PC-9 (cell line): ENCODE results near the gene HLA-DOA. TPM values are rescaled to one million over a fixed set of nuclear protein-coding genes. Genes with fewer than 3 reads are reported as not detected.

Experiments
- BruUV-seq: library from RNA; stranded (reverse); fragments of 400-500 nt; replicated peaks from 2 replicates; lab custom pipeline; 2021; lab: Mats Ljungman, UMichigan
- CTCF ChIA-PET: fragments of 300-600 bp; sonication (Branson Sonifier 250); formaldehyde crosslinking; loops from one replicate; lab custom pipeline; 2022; ENCODE audit warnings: antibody characterized with exemption; lab: Charles Lee
- POLR2A ChIA-PET: fragments of 300-600 bp; sonication (Branson Sonifier 250); formaldehyde crosslinking; loops from one replicate; lab custom pipeline; 2022; ENCODE audit warnings: antibody characterized with exemption; ENCODE audit not compliant: unreplicated experiment; lab: Charles Lee
- DNase-seq, 2 experiments: peaks; one replicate each; pipeline versions ENCODE4 v3.0.0 to v3.0.0-alpha.2; 2015 to 2022; ENCODE audit warnings: mixed read lengths in 1 of 2
- H2AFZ ChIP-seq: fragments of 200-600 bp; sonication (generic); 2 replicates; pipeline ENCODE4 v1.8.1; 2017; ENCODE audit warnings: antibody characterized with exemption
- H3F3A ChIP-seq: fragments of 200-600 bp; sonication (generic); 2 replicates; pipeline ENCODE4 v1.8.1; 2017; ENCODE audit warnings: antibody characterized with exemption, mild to moderate bottlenecking, low read depth; ENCODE audit not compliant: insufficient read depth
- H3K27ac ChIP-seq: fragments of 200-600 bp; sonication (generic); 2 replicates; pipeline ENCODE4 v1.6.1; 2016; ENCODE audit warnings: mixed run types
- H3K27me3 ChIP-seq: fragments of 200-600 bp; sonication (generic); 2 replicates; pipeline ENCODE4 v1.6.1; 2016; ENCODE audit warnings: low read depth, mixed run types; ENCODE audit not compliant: insufficient read depth
- H3K36me3 ChIP-seq: fragments of 200-600 bp; sonication (generic); 2 replicates; pipeline ENCODE4 v1.6.1; 2016; ENCODE audit warnings: low read depth, mixed run types
- H3K4me1 ChIP-seq: fragments of 200-600 bp; sonication (generic); replicated peaks from 2 replicates; pipeline ENCODE4 v1.6.1; 2016; ENCODE audit warnings: mixed run types; ENCODE audit not compliant: insufficient read depth
- H3K4me2 ChIP-seq: fragments of 200-600 bp; sonication (generic); 2 replicates; pipeline ENCODE4 v1.6.1; 2017; ENCODE audit warnings: mixed run types
- H3K4me3 ChIP-seq: fragments of 200-600 bp; sonication (generic); 2 replicates; pipeline ENCODE4 v1.6.1; 2016; ENCODE audit warnings: mixed run types
- H3K79me2 ChIP-seq: fragments of 200-600 bp; sonication (generic); 2 replicates; pipeline ENCODE4 v1.6.1; 2017; ENCODE audit warnings: low read depth, mixed run types
- H3K9me2 ChIP-seq: fragments of 200-600 bp; sonication (generic); 2 replicates; pipeline ENCODE4 v1.8.1; 2017; ENCODE audit warnings: mild to moderate bottlenecking; ENCODE audit not compliant: insufficient read depth
- H3K9me3 ChIP-seq: fragments of 200-600 bp; sonication (generic); 2 replicates; pipeline ENCODE4 v1.8.1; 2016; ENCODE audit warnings: low read depth; ENCODE audit not compliant: insufficient read depth
- H4K20me1 ChIP-seq: fragments of 200-600 bp; sonication (generic); 2 replicates; pipeline ENCODE4 v1.8.1; 2017; ENCODE audit not compliant: insufficient read depth
- EZH2 ChIP-seq: fragments of 200-600 bp; sonication (generic); IDR thresholded peaks from 2 replicates; pipeline ENCODE4 v1.8.0; 2017; ENCODE audit warnings: antibody characterized with exemption, low read depth
- intact Hi-C: fragments of 100-400 bp; cut with micrococcal nuclease; formaldehyde crosslinking; loops from one replicate; pipeline ENCODE4 v1.10.0; 2022; ENCODE audit not compliant: unreplicated experiment
- total RNA-seq: library from RNA; stranded (reverse); gene quantifications from 2 replicates; pipeline ENCODE4 v1.2.3, GENCODE V29; 2021
- TF ChIP-seq, protein P1 (sequence below): fragments of 200-600 bp; sonication (generic); conservative IDR thresholded peaks from 2 replicates; pipeline ENCODE4 v1.6.1; 2017; ENCODE audit warnings: mixed run types, antibody characterized with exemption, mild to moderate bottlenecking, moderate library complexity

Gene HLA-DOA
- total RNA-seq, 1 experiment from 2014 or later = not detected

- intact Hi-C loops = no loop called here
These were observed 1.5 kb downstream of the HLA-DOA start for GRCh38 chr6:33007831-33008400.

DNA sequence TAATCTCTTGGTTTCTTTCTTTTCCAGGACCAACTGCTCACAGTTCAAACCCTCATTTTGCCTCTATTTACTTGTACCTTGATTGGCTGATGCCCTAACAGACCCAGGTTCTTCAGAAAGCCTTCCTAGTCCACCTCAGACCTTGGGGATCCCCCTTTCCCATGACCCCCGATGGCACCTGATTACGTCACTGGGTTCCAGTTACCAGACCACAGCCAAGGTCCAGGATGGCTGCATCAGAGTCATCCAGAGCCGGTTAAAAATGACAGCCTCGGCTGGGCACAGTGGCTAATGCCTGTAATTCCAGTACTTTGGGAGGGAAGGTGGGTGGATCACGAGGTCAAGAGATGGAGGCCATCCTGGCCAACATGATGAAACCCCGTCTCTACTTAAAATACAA lies 4.5 kb downstream of the HLA-DOA start:
- H3K79me2 ChIP-seq = no peaks in the 10 kb centered on the region
- intact Hi-C loops = no loop called here
- DNase-seq = no peak
- H3K9me2 ChIP-seq = no peaks in the 10 kb centered on the region
- no peaks in the 10 kb centered on the region for H3K36me3 ChIP-seq
- H2AFZ ChIP-seq = no peak overlapping the region
- BruUV-seq = no TSS peak
- ChIA-PET POLR2A (no interaction called here), CTCF (no interaction called here)
- peaks cover 95% of the 10 kb centered on the region for H3K27me3 ChIP-seq
- TF ChIP-seq, protein P1, sequence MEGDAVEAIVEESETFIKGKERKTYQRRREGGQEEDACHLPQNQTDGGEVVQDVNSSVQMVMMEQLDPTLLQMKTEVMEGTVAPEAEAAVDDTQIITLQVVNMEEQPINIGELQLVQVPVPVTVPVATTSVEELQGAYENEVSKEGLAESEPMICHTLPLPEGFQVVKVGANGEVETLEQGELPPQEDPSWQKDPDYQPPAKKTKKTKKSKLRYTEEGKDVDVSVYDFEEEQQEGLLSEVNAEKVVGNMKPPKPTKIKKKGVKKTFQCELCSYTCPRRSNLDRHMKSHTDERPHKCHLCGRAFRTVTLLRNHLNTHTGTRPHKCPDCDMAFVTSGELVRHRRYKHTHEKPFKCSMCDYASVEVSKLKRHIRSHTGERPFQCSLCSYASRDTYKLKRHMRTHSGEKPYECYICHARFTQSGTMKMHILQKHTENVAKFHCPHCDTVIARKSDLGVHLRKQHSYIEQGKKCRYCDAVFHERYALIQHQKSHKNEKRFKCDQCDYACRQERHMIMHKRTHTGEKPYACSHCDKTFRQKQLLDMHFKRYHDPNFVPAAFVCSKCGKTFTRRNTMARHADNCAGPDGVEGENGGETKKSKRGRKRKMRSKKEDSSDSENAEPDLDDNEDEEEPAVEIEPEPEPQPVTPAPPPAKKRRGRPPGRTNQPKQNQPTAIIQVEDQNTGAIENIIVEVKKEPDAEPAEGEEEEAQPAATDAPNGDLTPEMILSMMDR = no peak
- no peak for TF ChIP-seq EZH2
- no peak overlapping the region for H3K4me3 ChIP-seq
- H3K4me1 ChIP-seq = no peaks in the 10 kb centered on the region
- H3K27ac ChIP-seq = no peak overlapping the region
- H4K20me1 ChIP-seq = no peaks in the 10 kb centered on the region
- no peak overlapping the region for H3K4me2 ChIP-seq
- no peaks in the 10 kb centered on the region for H3K9me3 ChIP-seq
- no peaks in the 10 kb centered on the region for H3F3A ChIP-seq

More at GRCh38 chr6:33007831-33008400, 1.5 kb downstream of the HLA-DOA start:
- no peaks in the 10 kb centered on the region for H3K9me3 ChIP-seq
- no peak overlapping the region for H3K4me2 ChIP-seq
- H4K20me1 ChIP-seq = no peaks in the 10 kb centered on the region
- peaks cover 94% of the 10 kb centered on the region for H3K27me3 ChIP-seq
- no peak overlapping the region for H3K27ac ChIP-seq
- BruUV-seq = no TSS peak
- H3K9me2 ChIP-seq = no peaks in the 10 kb centered on the region
- H3F3A ChIP-seq = no peaks in the 10 kb centered on the region
- ChIA-PET CTCF (no interaction called here), POLR2A (interaction anchor here (0.6 kb wide), 1 partner anchor 45 kb away, joined by 4 read pairs; no protein-coding TSS in a partner anchor)
- H3K36me3 ChIP-seq = no peaks in the 10 kb centered on the region
- TF ChIP-seq, protein P1 = no peak
- no peak for TF ChIP-seq EZH2
- DNase-seq = no peak
- H3K4me3 ChIP-seq = no peak overlapping the region
- no peaks in the 10 kb centered on the region for H3K79me2 ChIP-seq
- no peaks in the 10 kb centered on the region for H3K4me1 ChIP-seq
- H2AFZ ChIP-seq = no peak overlapping the region

DNA sequence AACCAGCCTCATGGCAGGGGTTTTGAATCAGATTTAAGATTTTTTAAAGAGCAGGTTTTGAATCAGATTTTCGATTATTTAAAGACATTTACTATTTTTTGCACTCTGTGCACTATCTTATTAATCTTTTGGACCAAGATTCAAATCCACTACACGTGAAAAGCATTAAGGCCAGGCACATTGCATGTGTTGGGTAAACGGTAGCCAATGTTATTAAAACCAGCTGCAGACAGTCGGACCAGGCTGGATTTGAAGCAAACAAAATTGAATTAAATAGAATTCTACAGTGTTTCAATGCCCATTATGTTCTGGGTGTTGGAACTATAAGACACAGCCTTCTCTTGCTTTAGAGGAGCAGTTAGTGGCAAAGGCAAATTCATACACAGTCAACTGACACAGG lies 7.7 kb downstream of the HLA-DOA start:
- intact Hi-C loops = no loop called here
- ChIA-PET CTCF (no interaction called here), POLR2A (no interaction called here)
- Histone ChIP-seq H3K9me2 (no peaks in the 10 kb centered on the region), H3K9me3 (no peaks in the 10 kb centered on the region), H3K4me2 (no peak overlapping the region), H3K4me1 (no peaks in the 10 kb centered on the region), H3K36me3 (no peaks in the 10 kb centered on the region), H3F3A (no peaks in the 10 kb centered on the region), H3K4me3 (no peak overlapping the region), H4K20me1 (no peaks in the 10 kb centered on the region), H3K27me3 (peaks cover 79% of the 10 kb centered on the region), H3K27ac (no peak overlapping the region), H2AFZ (no peak overlapping the region), H3K79me2 (no peaks in the 10 kb centered on the region)
- no peak for DNase-seq
- TF ChIP-seq EZH2 = no peak
- TF ChIP-seq, protein P1 = no peak
- BruUV-seq = no TSS peak
